AG04450 (cell line): Measurements from ENCODE around the gene MX1. TPM values are rescaled to one million over a fixed set of nuclear protein-coding genes. Genes with fewer than 3 reads are reported as not detected.

Source experiments
- CTCF ChIA-PET: fragments of 300-600, 350-600 bp; formaldehyde crosslinking; extraction: SDS; loops from one replicate; lab custom pipeline; 2022; ENCODE audit warnings: antibody characterized with exemption, inconsistent platforms; lab: Charles Lee
- POLR2A ChIA-PET: fragments of 350-600 bp; formaldehyde crosslinking; extraction: SDS; loops from one replicate; lab custom pipeline; 2021; ENCODE audit warnings: antibody characterized with exemption, inconsistent platforms; lab: Yijun Ruan, JAX
- DNase-seq: peaks from one replicate; pipeline ENCODE4 v3.0.0-alpha.2; 2011; ENCODE audit warnings: low read depth, low spot score
- H3K27ac ChIP-seq: one replicate; pipeline ENCODE4 v1.5.1; 2012; ENCODE audit warnings: low read depth, low read length, control low read depth
- H3K27me3 ChIP-seq: one replicate; pipeline ENCODE4 v1.6.0; 2012; ENCODE audit warnings: low read length; ENCODE audit not compliant: control insufficient read depth, insufficient read depth
- H3K4me3 ChIP-seq: 2 replicates; pipeline ENCODE4 v1.5.1; 2011; ENCODE audit warnings: mild to moderate bottlenecking, low read depth, low read length, control low read depth
- H3K9me3 ChIP-seq: 2 replicates; pipeline ENCODE4 v1.5.1; 2012; ENCODE audit warnings: low read length; ENCODE audit not compliant: control insufficient read depth, insufficient read depth
- CTCF ChIP-seq: IDR thresholded peaks from 2 replicates; pipeline ENCODE4 v1.5.1; 2011; ENCODE audit warnings: low read depth, low read length, control low read depth, inconsistent platforms
- polyA plus RNA-seq: library from polyadenylated mRNA; depleted of rRNA; stranded (reverse); fragments of >200 nt; gene quantifications from 2 replicates; pipeline ENCODE4 v1.2.3, GENCODE V29; 2011

The MX1 gene
- polyA plus RNA-seq, 1 experiment: 1.3 TPM

DNA sequence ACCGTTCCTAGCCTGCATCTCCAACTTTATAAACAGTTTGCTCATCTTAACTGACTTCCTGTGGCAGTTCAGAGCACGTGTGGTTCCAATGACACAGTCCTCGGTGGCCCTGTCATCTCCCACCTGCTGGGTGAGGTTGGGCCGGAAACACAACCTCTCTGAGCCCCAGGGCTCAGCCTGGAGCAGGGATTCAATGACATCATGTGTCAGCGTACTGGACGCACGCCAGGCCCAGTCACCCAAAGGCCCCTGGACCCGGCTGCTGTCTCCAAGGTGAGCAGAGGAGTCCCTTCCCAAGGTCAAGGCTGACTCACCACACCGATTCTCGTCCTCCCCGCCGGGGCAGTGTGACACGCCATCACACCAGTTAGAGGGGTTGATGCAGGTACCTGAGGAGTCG, 62.0 kb downstream of the MX1 start:
- no peak for TF ChIP-seq CTCF
- POLR2A ChIA-PET: no interaction called here
- CTCF ChIA-PET: interaction anchor here (0.9 kb wide), 1 partner anchor 318 kb away, joined by 3 read pairs; no protein-coding TSS in a partner anchor

GRCh38 chr21:41489329-41489728, 63.3 kb downstream of the MX1 start:
- ChIA-PET POLR2A (no interaction called here), CTCF (no interaction called here)
- Histone ChIP-seq H3K27ac (no peak overlapping the region), H3K4me3 (no peak overlapping the region), H3K27me3 (peaks cover 3% of the 10 kb centered on the region), H3K9me3 (no peaks in the 10 kb centered on the region; the same call in 1 of the 2 replicates)
- no peak for TF ChIP-seq CTCF
- no peak for DNase-seq

More for the DNA sequence above, 62.0 kb downstream of the MX1 start:
- H3K9me3 ChIP-seq: no peaks in the 10 kb centered on the region; the same call in 1 of the 2 replicates
- H3K4me3 ChIP-seq: no peak overlapping the region
- H3K27ac ChIP-seq: no peak overlapping the region
- H3K27me3 ChIP-seq: peaks cover 3% of the 10 kb centered on the region
- no peak for DNase-seq

DNA sequence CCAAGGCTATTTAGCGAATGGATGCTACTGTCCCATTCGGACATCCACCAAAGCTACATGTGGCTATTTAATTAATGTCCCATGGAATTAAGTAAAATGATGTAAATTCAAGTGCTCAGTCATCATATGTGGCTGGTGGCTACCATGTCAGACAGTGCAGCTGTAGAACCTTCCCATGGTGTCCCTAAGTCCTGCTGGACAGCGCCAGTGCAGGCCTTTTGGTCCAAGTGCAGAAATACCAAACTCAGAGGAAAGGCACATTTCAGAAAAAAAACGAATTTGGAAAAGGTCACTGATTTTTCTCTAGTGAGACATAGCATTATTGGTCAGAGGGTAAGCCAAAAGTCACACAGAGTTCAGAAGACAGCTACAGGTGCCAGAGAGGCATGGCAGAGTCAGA, 64.3 kb downstream of the MX1 start:
- Histone ChIP-seq H3K27ac (no peak overlapping the region), H3K27me3 (peaks cover 3% of the 10 kb centered on the region), H3K9me3 (no peaks in the 10 kb centered on the region; the same call in 1 of the 2 replicates), H3K4me3 (no peak overlapping the region)
- POLR2A ChIA-PET: no interaction called here
- CTCF ChIA-PET: no interaction called here
- no peak for DNase-seq
- no peak for TF ChIP-seq CTCF

DNA sequence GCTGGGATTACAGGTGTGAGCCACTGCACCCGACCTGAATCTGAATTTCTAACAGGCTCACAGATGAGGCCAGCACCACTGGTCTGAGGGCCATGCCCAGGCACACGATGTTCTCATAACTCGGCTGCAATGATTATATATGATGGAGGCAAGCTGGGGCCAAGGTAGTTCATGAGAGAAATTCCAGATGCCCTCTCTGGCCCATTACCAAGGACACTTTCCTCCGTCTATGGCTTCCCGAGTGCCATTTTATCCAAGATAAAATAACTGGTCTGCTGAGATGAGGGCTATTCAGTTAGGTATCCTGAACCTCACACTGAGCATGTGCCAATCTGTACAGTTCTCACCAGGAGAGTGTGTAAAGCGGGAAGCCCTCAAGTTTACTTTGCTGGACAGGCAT, 65.4 kb downstream of the MX1 start:
- no peaks in the 10 kb centered on the region for H3K9me3 ChIP-seq
- H3K4me3 ChIP-seq: no peak overlapping the region
- no peak for TF ChIP-seq CTCF
- POLR2A ChIA-PET: no interaction called here
- no peak for DNase-seq
- CTCF ChIA-PET: interaction anchor here (0.6 kb wide), 1 partner anchor 26 kb away, joined by 3 read pairs; no protein-coding TSS in a partner anchor
- H3K27ac ChIP-seq: no peak overlapping the region
- H3K27me3 ChIP-seq: peaks cover 3% of the 10 kb centered on the region

- Histone ChIP-seq H3K27ac (no peak overlapping the region), H3K27me3 (peaks cover 6% of the 10 kb centered on the region), H3K9me3 (no peaks in the 10 kb centered on the region), H3K4me3 (no peak overlapping the region)
- ChIA-PET CTCF (no interaction called here), POLR2A (no interaction called here)
- DNase-seq: no peak
- no peak for TF ChIP-seq CTCF
These were observed 68.2 kb downstream of the MX1 start for GRCh38 chr21:41494242-41494641.
